ENCODE measurements around the gene GGT5.
"Not testable (repeated sequence)": the region's sequence is repeated elsewhere in the genome, so short reads cannot be mapped to it uniquely, and the experiment has no call there.

Gene GGT5, protein sequence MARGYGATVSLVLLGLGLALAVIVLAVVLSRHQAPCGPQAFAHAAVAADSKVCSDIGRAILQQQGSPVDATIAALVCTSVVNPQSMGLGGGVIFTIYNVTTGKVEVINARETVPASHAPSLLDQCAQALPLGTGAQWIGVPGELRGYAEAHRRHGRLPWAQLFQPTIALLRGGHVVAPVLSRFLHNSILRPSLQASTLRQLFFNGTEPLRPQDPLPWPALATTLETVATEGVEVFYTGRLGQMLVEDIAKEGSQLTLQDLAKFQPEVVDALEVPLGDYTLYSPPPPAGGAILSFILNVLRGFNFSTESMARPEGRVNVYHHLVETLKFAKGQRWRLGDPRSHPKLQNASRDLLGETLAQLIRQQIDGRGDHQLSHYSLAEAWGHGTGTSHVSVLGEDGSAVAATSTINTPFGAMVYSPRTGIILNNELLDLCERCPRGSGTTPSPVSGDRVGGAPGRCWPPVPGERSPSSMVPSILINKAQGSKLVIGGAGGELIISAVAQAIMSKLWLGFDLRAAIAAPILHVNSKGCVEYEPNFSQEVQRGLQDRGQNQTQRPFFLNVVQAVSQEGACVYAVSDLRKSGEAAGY

DNA sequence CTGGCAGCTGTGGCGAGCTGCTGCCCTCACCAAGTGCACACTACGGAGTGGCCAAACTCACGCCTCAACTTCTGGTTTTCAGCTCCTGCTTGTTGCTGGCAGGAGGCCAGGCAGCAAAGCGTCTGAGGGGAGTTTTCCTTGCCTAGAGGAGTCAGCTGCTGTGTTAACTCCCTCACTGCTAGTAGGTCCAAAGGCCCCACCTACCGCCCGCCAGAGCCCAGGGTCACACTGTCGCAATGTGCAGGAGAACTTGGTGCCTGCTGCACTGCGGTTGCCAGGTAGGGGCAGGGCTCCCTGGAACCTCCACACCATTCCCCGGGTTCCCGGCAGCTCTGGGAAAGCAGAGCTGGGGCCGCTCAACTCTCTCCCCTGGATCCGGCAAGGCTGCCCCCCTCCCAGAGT, at the start of gene GGT5:
Gene GGT5, minus strand, starts transcription at position 53 of the 402 bp plus-strand sequence. CDS start 357 bp downstream, outside the sequence.
- H3K79me2 ChIP-seq (ENCODE audit: low read length); H3K36me3 ChIP-seq (replicated peaks; ENCODE audit: low read depth, low read length); H3K4me3 ChIP-seq (ENCODE audit: low read length); H2AFZ ChIP-seq (ENCODE audit: low read depth, low read length); H3K9ac ChIP-seq (ENCODE audit: low read length); H3K27ac ChIP-seq (ENCODE audit: low read length); H3K4me2 ChIP-seq (ENCODE audit: low read length); H4K20me1 ChIP-seq (ENCODE audit: insufficient read depth, low read length); H3K9me3 ChIP-seq (ENCODE audit: insufficient read depth, low read length); H3K27me3 ChIP-seq (ENCODE audit: low read depth, low read length): not testable (repeated sequence)
- peaks cover 20% of the 10 kb centered on the region for H3K4me1 ChIP-seq (ENCODE audit: low read length)

GRCh38 chr22:24292202-24292830, 47.4 kb upstream of the GGT5 start:
- Histone ChIP-seq H4K20me1 (ENCODE audit: insufficient read depth, low read length) (peaks cover 36% of the 10 kb centered on the region), H3K4me3 (ENCODE audit: low read length) (peak overlapping the region; percentile 22; the same call in 1 of the 2 replicates), H3K4me2 (ENCODE audit: low read length) (peak overlapping the region; percentile 49), H3K79me2 (ENCODE audit: low read length) (peaks cover 57% of the 10 kb centered on the region), H3K4me1 (ENCODE audit: low read length) (peaks cover 24% of the 10 kb centered on the region)
- H3K9me3 ChIP-seq (ENCODE audit: insufficient read depth, low read length); H3K9ac ChIP-seq (ENCODE audit: low read length); H3K27me3 ChIP-seq (ENCODE audit: low read depth, low read length); H3K36me3 ChIP-seq (replicated peaks; ENCODE audit: low read depth, low read length); H2AFZ ChIP-seq (ENCODE audit: low read depth, low read length); H3K27ac ChIP-seq (ENCODE audit: low read length): not testable (repeated sequence)

- no peaks in the 10 kb centered on the region for H3K36me3 ChIP-seq (replicated peaks; ENCODE audit: low read depth, low read length)
- H3K9ac ChIP-seq (ENCODE audit: low read length), result no peak overlapping the region
- peaks cover 38% of the 10 kb centered on the region for H4K20me1 ChIP-seq (ENCODE audit: insufficient read depth, low read length)
- peak overlapping the region; percentile 49 for H3K4me2 ChIP-seq (ENCODE audit: low read length)
- peaks cover 60% of the 10 kb centered on the region for H3K79me2 ChIP-seq (ENCODE audit: low read length)
- peak overlapping the region; percentile 22; the same call in 1 of the 2 replicates for H3K4me3 ChIP-seq (ENCODE audit: low read length)
- no peak overlapping the region for H3K27ac ChIP-seq (ENCODE audit: low read length)
- H3K9me3 ChIP-seq (ENCODE audit: insufficient read depth, low read length), result no peaks in the 10 kb centered on the region
- TF ChIP-seq EZH2phosphoT487 (IDR thresholded peaks at IDR 0.05; ENCODE audit: low read depth), result no peak
- TF ChIP-seq, protein P1, sequence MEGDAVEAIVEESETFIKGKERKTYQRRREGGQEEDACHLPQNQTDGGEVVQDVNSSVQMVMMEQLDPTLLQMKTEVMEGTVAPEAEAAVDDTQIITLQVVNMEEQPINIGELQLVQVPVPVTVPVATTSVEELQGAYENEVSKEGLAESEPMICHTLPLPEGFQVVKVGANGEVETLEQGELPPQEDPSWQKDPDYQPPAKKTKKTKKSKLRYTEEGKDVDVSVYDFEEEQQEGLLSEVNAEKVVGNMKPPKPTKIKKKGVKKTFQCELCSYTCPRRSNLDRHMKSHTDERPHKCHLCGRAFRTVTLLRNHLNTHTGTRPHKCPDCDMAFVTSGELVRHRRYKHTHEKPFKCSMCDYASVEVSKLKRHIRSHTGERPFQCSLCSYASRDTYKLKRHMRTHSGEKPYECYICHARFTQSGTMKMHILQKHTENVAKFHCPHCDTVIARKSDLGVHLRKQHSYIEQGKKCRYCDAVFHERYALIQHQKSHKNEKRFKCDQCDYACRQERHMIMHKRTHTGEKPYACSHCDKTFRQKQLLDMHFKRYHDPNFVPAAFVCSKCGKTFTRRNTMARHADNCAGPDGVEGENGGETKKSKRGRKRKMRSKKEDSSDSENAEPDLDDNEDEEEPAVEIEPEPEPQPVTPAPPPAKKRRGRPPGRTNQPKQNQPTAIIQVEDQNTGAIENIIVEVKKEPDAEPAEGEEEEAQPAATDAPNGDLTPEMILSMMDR (IDR thresholded peaks at IDR 0.05; ENCODE audit: low read depth, low read length), result no peak
- H3K27me3 ChIP-seq (ENCODE audit: low read depth, low read length), result no peaks in the 10 kb centered on the region
- peaks cover 24% of the 10 kb centered on the region for H3K4me1 ChIP-seq (ENCODE audit: low read length)
- H2AFZ ChIP-seq (ENCODE audit: low read depth, low read length), result no peak overlapping the region
These were observed 46.8 kb upstream of the GGT5 start for GRCh38 chr22:24291515-24292201.

DNA sequence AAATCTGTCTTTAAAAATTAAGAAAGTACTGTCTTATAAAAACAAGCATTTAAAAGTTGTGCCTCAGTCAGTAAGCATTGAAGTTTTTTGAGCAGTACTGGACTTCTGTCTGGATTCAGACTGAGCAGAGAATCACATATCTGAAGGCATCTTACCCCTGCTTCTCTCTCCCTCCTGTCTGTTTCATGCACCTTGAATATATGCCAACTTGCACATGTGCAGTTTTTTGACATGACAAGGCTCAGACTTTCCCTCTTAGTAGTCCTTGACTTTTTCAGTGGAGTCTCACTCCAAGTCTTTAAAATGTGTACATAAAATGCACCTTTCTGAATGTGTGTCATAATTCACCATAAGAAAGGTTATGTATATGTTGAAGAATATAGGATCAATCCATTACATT, 45.6 kb upstream of the GGT5 start:
- no peak overlapping the region for H2AFZ ChIP-seq (ENCODE audit: low read depth, low read length)
- no peak overlapping the region for H3K4me3 ChIP-seq (ENCODE audit: low read length)
- H3K27me3 ChIP-seq (ENCODE audit: low read depth, low read length), result no peaks in the 10 kb centered on the region
- peaks cover 48% of the 10 kb centered on the region for H4K20me1 ChIP-seq (ENCODE audit: insufficient read depth, low read length)
- H3K9me3 ChIP-seq (ENCODE audit: insufficient read depth, low read length), result no peaks in the 10 kb centered on the region
- TF ChIP-seq EZH2phosphoT487 (IDR thresholded peaks at IDR 0.05; ENCODE audit: low read depth), result no peak
- TF ChIP-seq, protein P1 (IDR thresholded peaks at IDR 0.05; ENCODE audit: low read depth, low read length), result no peak
- H3K27ac ChIP-seq (ENCODE audit: low read length), result no peak overlapping the region
- peaks cover 61% of the 10 kb centered on the region for H3K79me2 ChIP-seq (ENCODE audit: low read length)
- no peak overlapping the region for H3K9ac ChIP-seq (ENCODE audit: low read length)
- H3K4me1 ChIP-seq (ENCODE audit: low read length), result peaks cover 24% of the 10 kb centered on the region
- no peaks in the 10 kb centered on the region for H3K36me3 ChIP-seq (replicated peaks; ENCODE audit: low read depth, low read length)
- H3K4me2 ChIP-seq (ENCODE audit: low read length), result peak overlapping the region; percentile 49; the same call in 1 of the 2 replicates

Measured in OCI-LY3 (cell line).